HL-60 (cell line): ENCODE results near the gene DMD.

Experiments used
- CTCF ChIP-seq: IDR thresholded peaks from one replicate; pipeline ENCODE4 v1.5.1; 2011; ENCODE audit warnings: low read length, control low read depth, inconsistent platforms; ENCODE audit not compliant: insufficient read depth
- REST ChIP-seq: IDR thresholded peaks from 2 replicates; pipeline ENCODE4 v1.6.1; 2012; ENCODE audit warnings: low read depth; ENCODE audit not compliant: insufficient replicate concordance

GRCh38 chrX:33134164-33134563, 77.2 kb downstream of the DMD start:
- TF ChIP-seq CTCF, result no peak
- TF ChIP-seq REST, result no peak
